ENCODE data around the gene GLIS1. TPM values are rescaled to one million over a fixed set of nuclear protein-coding genes. Genes with fewer than 3 reads are reported as not detected.

Gene GLIS1
- total RNA-seq, 2 donors from 2014 or later = 0.20 to 0.22 TPM

GRCh38 chr1:53543130-53543777, 195.7 kb downstream of the GLIS1 start:
- no peaks in the 10 kb centered on the region for H3K4me1 ChIP-seq
- no peaks in the 10 kb centered on the region for H3K27me3 ChIP-seq
- DNase-seq (ENCODE audit: low spot score) = no peak
- no peak overlapping the region for H3K27ac ChIP-seq
- H3K4me3 ChIP-seq = no peak overlapping the region
- no peaks in the 10 kb centered on the region for H3K9me3 ChIP-seq
- H3K36me3 ChIP-seq = no peaks in the 10 kb centered on the region
- no peak for TF ChIP-seq CTCF (IDR thresholded peaks at IDR 0.05)

- no peaks in the 10 kb centered on the region for H3K27me3 ChIP-seq
- DNase-seq (ENCODE audit: low spot score) = no peak
- no peak for TF ChIP-seq CTCF (IDR thresholded peaks at IDR 0.05)
- H3K4me1 ChIP-seq = no peaks in the 10 kb centered on the region
- H3K27ac ChIP-seq = no peak overlapping the region
- H3K9me3 ChIP-seq = no peaks in the 10 kb centered on the region
- no peak overlapping the region for H3K4me3 ChIP-seq
- H3K36me3 ChIP-seq = no peaks in the 10 kb centered on the region
These were observed 196.4 kb downstream of the GLIS1 start for GRCh38 chr1:53542551-53542950.

DNA sequence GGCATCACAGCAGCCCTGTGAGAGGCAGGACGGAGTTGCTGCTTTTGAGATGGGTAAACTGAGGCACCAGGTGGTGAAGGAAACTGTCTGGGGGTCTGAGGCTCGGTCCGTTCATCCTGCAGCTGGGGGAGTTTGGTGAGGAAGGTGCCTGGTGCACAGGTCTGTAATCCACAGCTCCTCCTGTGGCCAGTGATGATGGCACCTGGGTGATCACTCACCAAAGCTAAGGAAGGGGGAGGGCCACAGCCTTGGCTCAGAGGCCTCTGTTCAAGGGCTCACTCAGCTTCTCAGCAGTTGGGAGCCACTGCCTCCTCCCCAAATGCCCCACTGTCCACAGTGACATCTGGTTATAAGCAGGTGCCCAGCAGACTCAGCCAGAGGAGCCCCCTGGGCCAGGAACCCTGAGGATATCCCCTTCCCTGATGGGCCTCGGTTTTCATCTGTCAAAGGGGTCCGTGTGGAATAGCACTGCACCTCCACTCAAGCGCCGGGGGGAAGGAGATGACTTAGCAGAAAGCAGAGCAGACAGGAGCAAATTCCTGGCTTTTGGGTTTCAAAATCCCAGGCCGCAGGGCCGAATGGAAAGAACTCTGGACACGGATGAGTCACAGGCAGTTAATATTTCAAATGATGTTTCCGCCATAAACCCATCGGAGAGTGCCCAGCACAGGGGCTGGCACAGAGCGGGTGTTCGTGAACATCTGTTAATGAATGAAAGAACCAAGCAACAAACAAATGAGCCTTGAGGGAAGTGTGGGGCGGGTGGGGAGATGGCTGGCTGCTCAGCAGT, 197.0 kb downstream of the GLIS1 start:
- DNase-seq (ENCODE audit: low spot score) = no peak
- no peak overlapping the region for H3K4me3 ChIP-seq
- no peaks in the 10 kb centered on the region for H3K27me3 ChIP-seq
- H3K9me3 ChIP-seq = no peaks in the 10 kb centered on the region
- H3K4me1 ChIP-seq = no peaks in the 10 kb centered on the region
- TF ChIP-seq CTCF (IDR thresholded peaks at IDR 0.05) = no peak
- no peaks in the 10 kb centered on the region for H3K36me3 ChIP-seq
- H3K27ac ChIP-seq = no peak overlapping the region

DNA sequence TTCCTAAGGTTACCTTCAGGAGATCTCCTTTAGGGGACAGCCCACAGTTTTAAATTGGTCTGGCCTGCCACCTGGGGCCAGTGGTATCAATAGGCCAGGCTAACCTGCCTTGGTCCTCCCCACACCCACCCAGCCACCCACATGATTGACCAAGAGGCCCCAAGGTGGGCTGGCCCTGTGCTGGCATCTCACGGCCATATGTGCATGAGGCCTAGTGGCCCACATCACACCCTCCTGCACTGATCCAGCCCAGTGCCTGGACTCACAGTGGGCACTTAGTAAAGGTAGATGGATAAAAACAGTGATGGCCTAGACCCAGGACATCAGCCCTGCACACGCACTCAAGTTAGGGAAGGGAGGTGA, 197.7 kb downstream of the GLIS1 start:
- H3K27ac ChIP-seq = no peak overlapping the region
- TF ChIP-seq CTCF (IDR thresholded peaks at IDR 0.05) = no peak

GRCh38 chr1:53540604-53541262, 198.2 kb downstream of the GLIS1 start:
- no peak for DNase-seq (ENCODE audit: low spot score)
- no peak for TF ChIP-seq CTCF (IDR thresholded peaks at IDR 0.05)
- Histone ChIP-seq H3K27me3 (no peaks in the 10 kb centered on the region), H3K4me1 (no peaks in the 10 kb centered on the region), H3K27ac (no peak overlapping the region), H3K36me3 (no peaks in the 10 kb centered on the region), H3K9me3 (no peaks in the 10 kb centered on the region), H3K4me3 (no peak overlapping the region)

More for the DNA sequence above, 197.7 kb downstream of the GLIS1 start:
- Histone ChIP-seq H3K4me1 (no peaks in the 10 kb centered on the region), H3K4me3 (no peak overlapping the region), H3K9me3 (no peaks in the 10 kb centered on the region), H3K27me3 (no peaks in the 10 kb centered on the region), H3K36me3 (no peaks in the 10 kb centered on the region)
- no peak for DNase-seq (ENCODE audit: low spot score)
